NCI-H1092 treated with DMSO at 0.1 percent for 48 hours (cell line): Measurements from ENCODE around the gene CIB1.
"Not testable (repeated sequence)": the region's sequence is repeated elsewhere in the genome, so short reads cannot be mapped to it uniquely, and the experiment has no call there.

ENCODE experiments used
- DNase-seq: peaks from one replicate; lab custom pipeline; 2025; lab: John Stamatoyannopoulos, UW

CIB1 gene

DNA sequence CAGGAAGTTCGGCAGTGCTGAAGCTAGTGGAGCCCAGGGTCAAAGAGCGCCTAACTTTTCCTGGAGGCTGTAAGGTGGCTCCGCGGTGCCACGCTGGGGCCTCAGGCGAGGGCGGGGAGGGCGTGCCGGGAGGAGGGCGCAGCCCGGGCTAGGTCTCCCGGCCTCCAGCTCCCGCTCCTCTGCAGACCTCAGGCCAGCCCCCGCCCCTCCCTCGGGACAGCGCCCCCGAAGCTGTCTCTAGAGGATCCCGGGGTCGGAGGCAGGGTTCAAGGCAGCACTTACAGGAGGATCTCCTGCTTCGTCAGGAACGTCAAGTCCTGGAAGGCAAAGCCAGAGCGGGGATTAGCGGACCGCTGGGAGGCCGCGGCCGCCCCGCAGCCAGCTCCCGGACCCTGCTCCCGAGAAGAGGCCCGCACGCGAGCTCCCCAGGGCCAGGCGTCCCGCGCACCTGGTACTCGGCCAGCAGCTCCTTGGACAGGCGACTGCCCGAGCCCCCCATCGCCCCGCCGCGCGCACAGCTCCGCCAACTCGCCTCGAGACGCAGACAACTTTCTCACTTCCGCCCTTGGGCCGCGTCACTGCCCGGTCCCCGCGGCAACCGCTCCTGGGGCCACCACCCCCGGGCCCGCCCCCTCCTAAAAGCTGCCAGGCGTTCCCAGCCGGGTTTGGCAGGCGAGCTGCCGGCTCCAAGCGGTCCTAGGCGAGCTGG lies at the start of gene CIB1:
TSS of gene CIB1 (minus strand) at position 555 of the 709 bp plus-strand sequence. CDS start at position 499, 56 bp downstream.
- DNase-seq, result peak; percentile 76

DNA sequence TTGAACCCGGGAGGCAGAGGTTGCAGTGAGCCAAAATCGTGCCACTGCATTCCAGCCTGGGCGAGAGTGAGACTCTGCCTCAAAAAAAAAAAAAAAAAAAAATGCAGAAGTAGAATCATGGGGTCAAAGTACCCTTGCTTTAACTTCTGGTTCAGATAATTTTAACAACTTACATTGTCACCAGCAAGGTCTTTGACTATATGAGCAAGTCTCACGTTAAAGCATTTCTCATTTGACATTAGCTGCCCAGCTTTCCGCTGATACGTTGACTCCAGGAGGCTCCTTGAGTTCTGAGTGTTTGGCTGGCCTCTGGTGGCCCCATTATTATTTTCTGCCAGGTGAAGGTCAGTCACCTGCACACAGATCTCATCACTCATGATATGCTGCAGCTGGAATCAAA lies 47.9 kb upstream of the CIB1 start:
- not testable (repeated sequence) for DNase-seq

DNA sequence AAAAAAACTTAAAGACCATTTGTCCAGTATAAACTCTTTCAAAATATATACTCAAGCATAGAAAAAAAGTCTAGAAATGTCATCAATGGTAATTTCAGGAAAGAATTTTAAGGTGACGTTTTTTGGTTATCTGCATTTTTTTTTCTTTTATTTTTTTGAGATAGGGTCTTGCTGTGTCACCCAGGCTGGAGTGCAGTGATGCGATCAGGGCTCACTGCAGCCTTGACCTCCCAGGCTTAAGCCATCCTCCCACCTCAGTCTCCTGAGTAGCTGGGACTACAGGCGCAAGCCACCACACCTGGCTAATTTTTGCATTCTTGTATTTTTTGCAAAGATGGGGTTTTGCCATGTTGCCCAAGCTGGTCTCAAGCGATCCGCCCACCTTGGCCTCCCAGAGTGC lies 47.0 kb upstream of the CIB1 start:
- DNase-seq, result not testable (repeated sequence)

DNA sequence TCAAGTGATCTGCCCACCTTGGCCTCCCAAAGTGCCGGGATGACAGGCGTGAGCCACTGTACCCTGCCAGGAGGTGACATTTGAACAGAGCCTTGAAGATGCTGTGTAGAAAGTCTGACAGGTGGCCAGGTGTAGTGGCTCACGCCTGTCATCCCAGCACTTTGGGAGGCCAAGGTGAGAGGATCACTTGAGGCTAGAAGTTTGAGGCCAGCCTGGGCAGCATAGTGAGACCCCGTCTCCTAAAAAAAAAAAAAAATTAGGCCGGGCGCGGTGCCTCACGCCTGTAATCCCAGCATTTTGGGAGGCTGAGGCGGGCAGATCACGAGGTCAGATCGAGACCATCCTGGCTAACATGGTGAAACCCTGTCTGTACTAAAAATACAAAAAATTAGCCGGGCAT lies 44.7 kb upstream of the CIB1 start:
- DNase-seq, result not testable (repeated sequence)

DNA sequence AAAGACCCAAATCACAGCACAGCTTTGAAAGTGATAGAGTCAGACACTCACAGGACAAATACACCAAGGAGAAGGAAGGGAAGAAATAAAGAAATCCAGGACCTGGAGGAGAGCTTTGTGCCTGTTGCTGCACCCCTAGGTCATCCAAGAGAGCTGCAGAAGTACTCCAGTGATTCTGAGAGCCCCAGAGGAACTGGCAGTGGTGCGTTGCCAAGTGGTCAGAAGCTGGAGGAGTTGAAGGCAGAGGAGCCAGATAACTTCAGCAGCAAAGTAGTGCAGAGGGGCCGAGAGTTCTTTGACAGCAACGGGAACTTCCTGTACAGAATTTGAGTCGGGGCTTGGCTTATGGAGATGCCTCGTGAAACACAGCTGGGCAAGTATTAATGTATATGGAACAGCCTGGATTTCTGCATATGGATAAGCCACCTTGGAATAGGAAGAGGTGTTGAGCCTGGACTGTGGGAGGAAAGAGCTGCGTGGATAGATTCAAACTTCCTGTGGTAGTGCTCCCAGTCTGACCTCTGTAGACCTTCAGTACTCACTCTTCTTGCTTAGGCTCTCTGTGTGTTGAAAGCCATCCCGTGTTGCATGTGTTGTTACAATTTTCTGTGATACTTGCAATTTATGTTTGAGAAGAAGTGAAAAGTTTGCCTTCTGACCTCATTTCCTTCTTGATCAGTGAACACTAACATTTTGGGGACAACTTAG lies 37.9 kb upstream of the CIB1 start:
- DNase-seq, result no peak

DNA sequence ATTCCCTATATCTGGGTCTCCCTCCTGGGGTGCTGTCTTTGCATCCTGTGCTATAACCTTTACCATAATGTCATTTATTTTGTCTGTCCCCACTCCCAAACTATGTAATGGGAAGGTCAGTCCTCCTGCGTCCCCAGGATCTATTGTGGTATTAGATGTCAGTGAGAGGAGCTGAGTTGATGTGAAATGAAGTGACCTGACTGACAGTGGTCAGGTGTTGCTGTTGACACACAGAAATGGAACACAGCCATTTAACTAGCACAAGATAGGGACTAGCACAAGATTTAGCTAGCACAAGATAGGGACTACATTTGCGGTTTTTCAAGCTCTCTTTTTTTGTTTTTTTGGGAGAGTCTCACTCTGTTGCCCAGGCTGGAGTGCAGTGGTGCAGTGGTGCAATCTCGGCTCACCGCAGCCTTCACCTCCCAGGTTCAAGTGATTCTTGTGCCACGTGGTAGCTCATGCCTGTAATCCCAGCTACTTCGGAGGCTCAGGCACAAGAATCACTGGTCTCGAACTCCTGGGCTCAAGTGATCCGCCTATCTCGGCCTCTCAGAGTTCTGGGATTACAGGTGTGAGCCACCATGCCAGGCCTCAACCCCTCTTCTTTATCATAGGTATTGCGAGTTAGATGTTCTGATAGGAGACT lies 36.9 kb upstream of the CIB1 start:
- no peak for DNase-seq

DNA sequence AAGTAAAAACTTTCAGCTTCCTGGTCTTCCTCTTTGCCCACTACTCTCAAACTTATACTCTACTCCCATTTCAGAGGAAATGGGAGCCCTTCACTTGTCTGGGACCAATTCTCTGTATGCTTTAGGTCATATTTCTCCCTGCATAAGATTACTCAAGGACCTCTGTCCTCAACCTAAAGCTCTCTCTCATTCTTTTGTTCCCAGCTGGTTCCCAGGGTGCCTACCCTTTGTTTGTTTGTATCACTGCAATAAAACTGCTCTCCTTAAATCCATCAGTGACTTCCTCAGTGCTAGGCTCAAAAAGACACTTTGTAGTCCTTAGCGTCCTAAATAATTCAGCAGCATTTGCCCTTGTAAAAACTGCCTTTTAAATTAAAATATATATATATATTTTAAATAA lies 34.7 kb upstream of the CIB1 start:
- DNase-seq, result peak; percentile 1

DNA sequence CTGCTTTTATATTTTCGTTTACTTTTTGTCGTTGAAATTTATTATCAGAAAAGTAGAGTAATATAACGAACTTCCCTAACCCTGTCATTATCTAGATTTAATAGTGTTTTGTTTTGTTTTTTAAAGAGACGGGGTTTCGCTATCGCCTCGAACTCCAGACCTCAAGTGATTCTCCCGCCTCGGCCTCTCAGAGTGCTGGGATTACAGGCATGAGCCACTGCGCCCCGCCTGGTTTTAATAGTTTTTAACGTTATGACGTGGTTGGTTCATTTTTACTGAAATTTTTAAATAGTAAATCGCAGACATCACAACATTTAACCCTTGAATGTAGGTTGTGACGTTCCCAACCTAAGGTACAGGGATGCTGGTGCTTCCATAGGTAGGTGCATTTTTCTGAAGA lies 32.7 kb upstream of the CIB1 start:
- no peak for DNase-seq

DNA sequence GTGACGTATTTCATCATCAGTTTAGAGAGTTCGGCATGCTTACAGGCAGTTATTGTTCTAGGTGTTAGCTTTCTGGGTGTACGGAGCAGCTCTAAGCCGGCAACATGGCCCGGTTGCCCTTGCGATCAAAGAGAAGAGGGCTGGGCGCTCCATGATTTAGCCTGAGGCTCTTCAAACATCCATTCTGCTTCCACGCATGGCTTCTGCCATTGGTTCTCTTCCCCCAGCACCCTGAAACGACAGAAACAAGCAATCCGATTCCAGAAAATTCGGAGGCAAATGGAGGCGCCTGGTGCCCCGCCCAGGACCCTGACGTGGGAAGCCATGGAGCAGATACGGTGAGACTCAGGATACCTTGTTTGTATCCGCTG lies 32.3 kb upstream of the CIB1 start:
- peak; percentile 62 for DNase-seq

DNA sequence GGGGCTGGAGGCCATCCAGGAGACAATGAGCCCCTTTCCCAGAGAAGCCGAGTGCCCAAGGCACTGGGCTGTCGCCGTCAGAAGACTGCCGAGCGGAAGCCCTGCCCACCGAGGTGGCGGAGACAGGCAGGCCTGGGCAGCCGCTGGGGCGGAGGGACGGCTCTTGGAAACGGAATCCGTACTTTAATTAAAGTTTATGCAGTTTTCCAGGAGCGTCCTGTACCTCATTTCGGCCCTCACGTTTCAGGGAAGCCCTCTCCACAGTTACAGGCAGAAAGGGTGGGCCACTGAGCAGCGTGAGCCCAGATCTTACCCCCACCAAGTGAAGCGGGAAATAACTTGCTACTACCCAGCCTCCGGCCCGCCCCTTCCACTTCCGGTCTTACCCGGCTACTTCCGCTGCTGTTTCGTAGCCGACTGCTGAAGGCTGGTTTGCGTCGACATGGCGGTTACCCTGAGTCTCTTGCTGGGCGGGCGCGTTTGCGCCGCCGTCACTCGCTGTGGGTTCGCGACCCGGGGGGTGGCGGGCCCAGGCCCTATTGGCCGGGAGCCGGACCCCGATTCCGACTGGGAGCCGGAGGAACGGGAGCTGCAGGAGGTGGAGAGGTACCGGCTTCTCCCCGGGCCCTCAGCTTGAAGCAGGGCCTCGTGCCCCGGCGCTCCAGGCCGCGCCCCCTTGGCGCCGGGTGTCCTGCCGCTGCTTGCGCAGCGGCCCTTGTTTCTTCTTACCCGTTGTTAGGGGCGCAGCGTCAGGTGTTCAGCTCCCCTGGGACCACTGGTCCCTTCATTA lies 31.7 kb upstream of the CIB1 start, which contains the start of gene NGRN:
TSS of gene NGRN (plus strand) at position 402 of the 790 bp plus-strand sequence. CDS start at position 443, 41 bp downstream.
- peak; percentile 82 for DNase-seq

DNA sequence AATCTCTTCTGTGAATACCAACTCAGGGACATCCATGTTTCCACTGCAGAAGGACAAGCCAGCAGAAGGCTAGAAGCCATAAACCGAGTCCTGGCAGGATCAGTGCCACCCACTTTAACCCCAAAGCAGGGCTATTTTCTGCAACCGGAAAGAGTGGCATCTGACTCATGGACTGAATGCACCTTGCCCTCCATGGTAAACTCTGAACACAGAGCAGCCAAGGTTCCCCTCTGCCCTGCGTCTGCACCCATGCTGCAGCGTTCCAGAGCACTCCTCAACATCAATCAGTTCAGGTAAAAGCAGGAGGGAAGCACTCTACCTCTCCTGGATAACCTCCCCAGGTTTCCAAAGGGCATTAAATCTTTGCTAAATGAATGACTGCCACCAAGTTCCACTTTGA lies 30.9 kb upstream of the CIB1 start:
- no peak for DNase-seq

DNA sequence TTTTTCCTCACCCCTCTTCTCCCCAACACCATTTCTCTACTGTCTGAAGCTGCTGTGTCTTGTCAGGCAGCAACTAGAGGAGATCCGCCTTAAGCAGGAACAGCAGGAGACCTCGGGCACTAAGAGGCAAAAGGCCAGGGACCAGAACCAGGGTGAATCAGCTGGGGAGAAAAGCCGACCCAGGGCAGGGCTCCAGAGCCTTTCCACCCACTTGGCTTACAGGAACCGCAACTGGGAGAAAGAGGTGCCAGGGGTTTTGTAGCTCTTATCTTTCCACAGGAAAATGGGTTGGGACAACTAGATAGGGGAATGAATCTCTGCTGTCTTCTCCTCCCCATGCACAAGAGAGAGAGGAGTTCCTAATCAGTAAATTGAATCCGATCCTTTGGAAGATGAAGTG lies 28.7 kb upstream of the CIB1 start:
- DNase-seq, result no peak

DNA sequence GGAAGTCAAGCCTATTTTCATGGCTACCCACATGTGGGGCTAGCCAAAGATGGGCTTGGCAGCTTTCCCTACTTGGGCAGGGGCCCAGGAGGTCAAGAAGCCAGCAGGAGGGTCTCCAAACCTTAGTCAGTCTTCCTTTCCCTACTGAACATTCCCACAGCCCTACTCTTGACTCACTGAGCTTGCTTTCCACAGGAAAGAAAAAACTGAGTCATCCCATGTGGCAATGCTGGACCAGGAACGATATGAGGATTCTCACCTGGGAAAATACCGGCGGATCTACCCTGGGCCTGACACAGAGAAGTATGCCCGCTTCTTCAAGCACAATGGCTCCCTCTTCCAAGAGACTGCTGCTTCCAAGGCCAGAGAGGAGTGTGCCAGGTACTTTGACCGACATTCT lies 28.1 kb upstream of the CIB1 start:
- no peak for DNase-seq

DNA sequence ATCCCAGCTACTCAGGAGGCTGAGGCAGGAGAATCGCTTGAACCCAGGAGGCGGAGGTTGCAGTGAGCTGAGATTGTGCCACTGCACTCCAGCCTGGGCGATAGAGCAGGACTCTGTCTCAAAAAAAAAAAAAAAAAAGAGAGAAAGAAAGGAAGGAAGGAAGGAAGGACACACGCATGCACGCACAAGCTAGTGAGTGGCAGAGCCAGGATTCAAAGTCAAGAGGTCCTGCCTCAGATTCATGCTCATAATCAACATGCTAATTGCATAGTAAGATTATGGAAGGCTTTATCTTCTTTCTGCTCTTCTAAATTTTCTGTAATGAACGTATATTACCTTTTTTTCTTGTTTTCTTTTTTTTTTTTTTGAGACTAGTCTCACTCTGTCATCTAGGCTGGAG lies 27.0 kb upstream of the CIB1 start:
- DNase-seq, result not testable (repeated sequence)

DNA sequence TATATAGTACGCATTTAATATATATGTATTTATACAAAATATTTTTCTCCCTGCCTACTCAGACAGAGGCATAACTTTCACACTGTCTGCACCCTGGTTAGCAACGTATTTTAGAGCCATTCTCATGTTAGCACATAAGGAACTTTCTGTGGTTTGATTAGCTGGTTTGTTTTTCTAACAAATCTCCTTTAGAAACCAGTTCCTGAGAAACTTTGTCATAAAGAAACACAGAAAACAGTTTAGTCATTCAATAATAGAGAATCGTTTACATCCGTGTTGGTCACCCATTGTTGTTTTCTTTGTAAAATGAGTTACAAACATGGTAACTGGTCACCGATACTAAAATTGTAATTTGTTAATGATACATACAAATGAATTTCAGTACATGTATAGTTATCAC lies 25.8 kb upstream of the CIB1 start:
- DNase-seq, result no peak

DNA sequence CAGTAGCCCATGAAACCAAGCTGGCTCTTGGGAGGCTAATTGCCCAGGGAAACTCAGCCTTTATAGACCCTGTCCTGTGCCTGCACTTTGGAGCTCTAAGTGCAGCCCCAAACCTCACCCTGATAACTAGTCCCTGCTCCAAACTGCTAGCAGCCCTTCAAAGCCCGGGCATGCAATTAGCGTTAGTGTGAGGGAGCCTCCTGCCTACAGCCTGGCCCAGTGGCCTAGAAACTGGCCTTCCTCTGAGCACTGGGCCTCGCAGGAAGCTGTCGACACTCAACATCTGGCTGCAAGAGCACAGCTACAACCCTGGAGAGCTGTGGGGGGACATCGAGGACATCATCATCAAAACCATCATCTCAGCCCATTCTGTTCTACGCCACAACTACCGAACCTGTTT lies 24.0 kb upstream of the CIB1 start:
- no peak for DNase-seq

DNA sequence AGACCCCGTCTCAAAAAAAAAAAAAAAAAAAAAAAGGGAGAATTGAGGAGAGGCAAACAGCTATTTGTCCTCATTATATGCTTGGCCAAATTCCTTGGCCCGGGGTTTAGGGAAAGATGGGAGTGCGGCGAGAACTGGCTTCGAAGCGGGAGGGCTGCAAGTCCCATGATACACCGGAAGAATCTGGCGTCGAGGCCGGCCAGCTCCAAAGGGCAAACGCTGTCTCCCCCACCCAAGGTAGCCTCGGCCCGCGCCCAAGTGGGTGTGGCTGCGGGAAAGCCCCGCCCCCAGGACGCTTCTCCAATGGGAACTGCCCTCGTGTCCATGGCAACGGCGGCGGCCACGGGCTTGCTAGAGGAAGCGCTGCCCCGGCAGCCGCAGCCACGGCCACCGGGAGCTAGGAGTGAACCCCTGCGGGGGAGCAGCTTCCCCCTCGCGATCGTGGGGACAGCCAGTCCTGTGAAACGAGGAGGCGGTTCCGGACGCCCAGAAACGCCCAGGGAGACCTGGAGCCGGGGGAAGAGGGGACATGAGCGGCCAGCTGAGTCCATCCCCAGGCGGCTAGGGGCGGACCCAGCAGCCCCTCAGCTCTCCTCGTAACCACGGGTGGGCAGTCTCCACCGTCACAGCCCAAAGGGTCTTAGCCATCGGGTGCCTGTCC lies 15.6 kb upstream of the CIB1 start, which contains the start of gene TTLL13:
TSS of gene TTLL13 (plus strand) at position 354 of the 661 bp plus-strand sequence. CDS start 1,075 bp downstream, outside the sequence.
- DNase-seq, result peak; percentile 80

DNA sequence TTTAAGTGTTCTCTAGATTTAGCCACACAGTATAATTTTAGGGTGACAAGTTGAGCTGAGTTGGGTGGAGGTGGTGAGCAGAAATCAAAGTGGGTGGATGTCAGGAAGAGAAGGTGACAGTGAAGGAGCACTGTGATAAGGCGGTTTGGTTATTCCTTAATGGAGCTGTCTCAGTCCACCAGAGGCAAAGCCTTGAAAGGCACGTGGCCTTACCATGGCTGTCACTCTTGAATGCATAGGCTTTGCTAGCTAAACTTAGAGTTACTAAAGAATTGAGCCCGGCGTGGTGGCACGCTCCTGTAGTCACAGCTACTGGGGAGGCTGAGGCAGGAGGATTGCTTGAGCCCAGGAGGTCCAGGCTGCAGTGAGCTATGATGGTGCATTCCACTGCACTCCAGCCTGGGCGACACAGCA lies 15.1 kb upstream of the CIB1 start:
- no peak for DNase-seq

DNA sequence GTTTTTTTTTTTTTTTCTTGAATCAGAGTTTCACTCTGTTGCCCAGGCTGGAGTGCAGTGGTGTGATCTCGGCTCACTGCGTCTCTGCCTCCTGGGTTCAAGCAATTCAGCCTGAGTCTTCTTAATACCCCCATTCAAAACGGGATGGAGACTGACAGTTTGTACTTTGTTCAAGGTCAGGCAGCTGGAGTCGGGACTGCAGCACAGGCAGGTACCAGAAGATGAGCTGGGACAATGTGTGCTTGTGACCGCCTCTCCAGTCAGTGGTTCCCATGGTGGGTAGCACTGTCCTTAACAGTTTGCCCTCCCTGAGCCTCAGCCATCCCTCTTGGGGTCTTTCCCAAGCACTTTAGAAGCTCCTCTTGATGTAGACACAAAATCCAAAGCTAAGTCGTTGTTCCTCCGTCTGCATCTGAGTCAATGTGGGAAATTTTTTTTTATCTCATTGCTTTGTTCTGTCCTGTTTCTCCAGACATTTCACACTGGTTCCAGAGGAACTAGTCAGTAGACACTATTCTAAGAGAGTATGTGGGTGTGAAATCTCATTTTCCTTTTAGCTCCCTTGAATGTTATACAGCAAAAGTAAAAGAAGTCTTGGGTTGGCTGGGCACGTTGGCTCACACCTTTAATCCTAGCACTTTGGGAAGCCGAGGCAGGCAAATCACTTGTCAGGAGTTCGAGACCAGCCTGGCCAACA lies 10.3 kb upstream of the CIB1 start:
- no peak for DNase-seq

DNA sequence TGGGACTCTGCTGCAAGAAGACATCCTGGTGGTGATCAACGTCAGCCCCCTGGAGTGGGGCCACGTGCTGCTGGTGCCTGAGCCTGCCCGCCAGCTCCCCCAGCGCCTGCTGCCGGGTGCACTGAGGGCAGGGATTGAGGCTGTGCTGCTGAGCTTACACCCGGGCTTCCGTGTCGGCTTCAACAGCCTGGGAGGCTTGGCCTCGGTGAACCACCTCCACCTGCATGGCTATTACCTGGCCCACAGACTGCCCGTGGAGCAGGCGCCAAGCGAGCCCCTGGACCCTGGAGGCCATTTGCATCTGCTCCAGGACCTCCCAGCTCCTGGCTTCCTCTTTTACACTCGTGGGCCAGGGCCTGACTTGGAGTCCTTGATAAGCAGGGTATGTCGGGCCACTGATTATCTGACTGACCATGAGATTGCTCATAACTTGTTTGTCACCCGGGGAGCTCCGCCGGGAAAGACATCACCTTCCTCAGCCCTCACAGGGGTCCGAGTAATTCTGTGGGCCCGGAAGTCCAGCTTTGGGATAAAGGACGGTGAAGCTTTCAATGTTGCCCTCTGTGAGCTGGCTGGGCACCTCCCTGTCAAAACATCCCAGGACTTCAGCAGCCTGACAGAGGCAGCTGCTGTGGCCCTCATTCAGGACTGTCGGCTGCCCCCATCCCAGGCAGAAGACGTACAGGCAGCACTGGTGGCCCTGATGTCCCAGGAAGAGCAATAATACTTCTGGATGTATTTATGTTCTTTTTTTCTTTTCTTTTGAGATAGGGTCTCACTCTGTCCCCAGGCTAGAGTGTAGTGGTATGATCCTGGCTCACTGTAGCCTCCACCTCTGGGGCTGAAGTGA lies 7.8 kb upstream of the CIB1 start:
- DNase-seq, result no peak
